ENCODE measurements around the gene ANO2.

ANO2 gene

GRCh38 chr12:5612556-5613410 lies 332.3 kb downstream of the ANO2 start:
- no peak for DNase-seq

- no peak for DNase-seq
Observed at GRCh38 chr12:5611162-5611561, 333.9 kb downstream of the ANO2 start.

- no peak for DNase-seq
Observed at GRCh38 chr12:5599378-5599777, 345.7 kb downstream of the ANO2 start.

GRCh38 chr12:5593998-5594397 lies 351.1 kb downstream of the ANO2 start:
- no peak for DNase-seq

- DNase-seq = no peak
Observed at GRCh38 chr12:5593086-5593485, 352.0 kb downstream of the ANO2 start.

GRCh38 chr12:5592310-5592709 lies 352.7 kb downstream of the ANO2 start:
- no peak for DNase-seq

- DNase-seq = no peak
Observed at GRCh38 chr12:5590316-5590715, 354.7 kb downstream of the ANO2 start.

GRCh38 chr12:5589054-5589453 lies 356.0 kb downstream of the ANO2 start:
- no peak for DNase-seq

GRCh38 chr12:5588591-5588990 lies 356.5 kb downstream of the ANO2 start:
- no peak for DNase-seq

GRCh38 chr12:5588176-5588575 lies 356.9 kb downstream of the ANO2 start:
- no peak for DNase-seq

GRCh38 chr12:5587711-5588121 lies 357.3 kb downstream of the ANO2 start:
- DNase-seq = no peak

GRCh38 chr12:5586201-5586600 lies 358.9 kb downstream of the ANO2 start:
- DNase-seq = no peak

GRCh38 chr12:5585178-5585577 lies 359.9 kb downstream of the ANO2 start:
- no peak for DNase-seq

GRCh38 chr12:5584412-5585175 lies 360.5 kb downstream of the ANO2 start:
- no peak for DNase-seq

- no peak for DNase-seq
Observed at GRCh38 chr12:5582541-5582940, 362.5 kb downstream of the ANO2 start.

- no peak for DNase-seq
Observed at GRCh38 chr12:5582018-5582417, 363.0 kb downstream of the ANO2 start.

- no peak for DNase-seq
Observed at GRCh38 chr12:5581616-5582015, 363.4 kb downstream of the ANO2 start.

GRCh38 chr12:5581019-5581418 lies 364.0 kb downstream of the ANO2 start:
- DNase-seq = no peak

- no peak for DNase-seq
Observed at GRCh38 chr12:5578775-5579174, 366.3 kb downstream of the ANO2 start.

GRCh38 chr12:5577741-5578140 lies 367.3 kb downstream of the ANO2 start:
- DNase-seq = no peak

GRCh38 chr12:5577211-5577612 lies 367.8 kb downstream of the ANO2 start:
- no peak for DNase-seq

GRCh38 chr12:5575987-5576386 lies 369.1 kb downstream of the ANO2 start:
- no peak for DNase-seq

- DNase-seq = no peak
Observed at GRCh38 chr12:5575232-5575631, 369.8 kb downstream of the ANO2 start.

GRCh38 chr12:5573390-5573789 lies 371.7 kb downstream of the ANO2 start:
- DNase-seq = no peak
